ENCODE data around the gene SYNJ2.
"Not testable (repeated sequence)": the region's sequence is repeated elsewhere in the genome, so short reads cannot be mapped to it uniquely, and the experiment has no call there.

The SYNJ2 gene

GRCh38 chr6:157981395-157982101 lies at the start of gene SYNJ2:
TSS of gene SYNJ2 (plus strand) at chr6:157981863. CDS start at chr6:157981962, 99 bp downstream.
- DNase-seq = peak; percentile 82

- no peak for DNase-seq
These were observed 45.9 kb upstream of the SYNJ2 start for GRCh38 chr6:157935786-157936185.

- DNase-seq = no peak
These were observed 44.3 kb upstream of the SYNJ2 start for GRCh38 chr6:157937318-157937717.

GRCh38 chr6:157937916-157938315 lies 43.7 kb upstream of the SYNJ2 start:
- no peak for DNase-seq

GRCh38 chr6:157940375-157941036 lies 41.2 kb upstream of the SYNJ2 start:
- DNase-seq = not testable (repeated sequence)

GRCh38 chr6:157941101-157941863 lies 40.4 kb upstream of the SYNJ2 start:
- no peak for DNase-seq

- DNase-seq = no peak
These were observed 39.3 kb upstream of the SYNJ2 start for GRCh38 chr6:157942351-157942750.

- no peak for DNase-seq
These were observed 38.3 kb upstream of the SYNJ2 start for GRCh38 chr6:157943249-157943963.

- DNase-seq = no peak
These were observed 37.7 kb upstream of the SYNJ2 start for GRCh38 chr6:157943964-157944283.

GRCh38 chr6:157944983-157945931 lies 36.4 kb upstream of the SYNJ2 start:
- no peak for DNase-seq

- no peak for DNase-seq
These were observed 35.5 kb upstream of the SYNJ2 start for GRCh38 chr6:157946053-157946617.

GRCh38 chr6:157946865-157947532 lies 34.7 kb upstream of the SYNJ2 start:
- no peak for DNase-seq

GRCh38 chr6:157950899-157951298 lies 30.8 kb upstream of the SYNJ2 start:
- not testable (repeated sequence) for DNase-seq

- DNase-seq = no peak
These were observed 29.8 kb upstream of the SYNJ2 start for GRCh38 chr6:157951828-157952227.

GRCh38 chr6:157952861-157953351 lies 28.8 kb upstream of the SYNJ2 start:
- no peak for DNase-seq

- DNase-seq = no peak
These were observed 28.0 kb upstream of the SYNJ2 start for GRCh38 chr6:157953580-157954091.

GRCh38 chr6:157954150-157955117 lies 27.2 kb upstream of the SYNJ2 start:
- DNase-seq = no peak

- DNase-seq = no peak
These were observed 26.0 kb upstream of the SYNJ2 start for GRCh38 chr6:157955675-157956074.

GRCh38 chr6:157956171-157956730 lies 25.4 kb upstream of the SYNJ2 start:
- DNase-seq = no peak
